Colonic mucosa (tissue), 4 donors: ENCODE data around the gene SCNN1G. TPM values are rescaled to one million over a fixed set of nuclear protein-coding genes. Genes with fewer than 3 reads are reported as not detected.
"Not testable (repeated sequence)": the region's sequence is repeated elsewhere in the genome, so short reads cannot be mapped to it uniquely, and the experiment has no call there.

Experiments
- DNase-seq: peaks from one replicate; pipeline ENCODE4 v3.0.0-alpha.2; 2020
- H3K27ac ChIP-seq: fragments of 200-600 bp; one replicate; pipeline ENCODE4 v1.8.0; 2021
- H3K27me3 ChIP-seq: fragments of 200-600 bp; one replicate; pipeline ENCODE4 v1.8.0; 2021
- H3K36me3 ChIP-seq: fragments of 200-600 bp; one replicate; pipeline ENCODE4 v1.8.0; 2021
- H3K4me1 ChIP-seq: fragments of 200-600 bp; one replicate; pipeline ENCODE4 v1.8.0; 2021; ENCODE audit warnings: mild to moderate bottlenecking
- H3K4me3 ChIP-seq: fragments of 200-600 bp; one replicate; pipeline ENCODE4 v1.8.0; 2021
- H3K9ac ChIP-seq, 2 donors: one replicate each; pipeline ENCODE4 v1.7.0; 2013; ENCODE audit warnings: control low read depth in 2 of 2, low read depth in 2 of 2, low read length in 2 of 2
- H3K9me3 ChIP-seq: fragments of 200-600 bp; one replicate; pipeline ENCODE4 v1.8.0; 2021
- CTCF ChIP-seq: fragments of 200-600 bp; IDR thresholded peaks from one replicate; pipeline ENCODE4 v1.8.0; 2022; ENCODE audit warnings: antibody characterized with exemption, mild to moderate bottlenecking
- intact Hi-C: fragments of 100-400 bp; cut with DNase I; formaldehyde crosslinking; loops from one replicate; pipeline ENCODE4 v1.14.1; 2022
- total RNA-seq, 2 donors: library from RNA; stranded (reverse); fragmentation: NEBNext Ultra II Directional in 1 of 2; extraction: Animal tissue kit (Norgen Biotek cat#: 25700) in 1 of 2; gene quantifications; one replicate each; pipeline ENCODE4 v1.2.1, GENCODE V29; 2021
- donor health status: healthy.
- donor health status: DM: no; HTN: no; CAD: no.
- donor health status: DM: no; HTN: no; CAD: no.

The SCNN1G gene
- total RNA-seq, 2 donors from 2014 or later: 2.0 to 3.4 TPM

DNA sequence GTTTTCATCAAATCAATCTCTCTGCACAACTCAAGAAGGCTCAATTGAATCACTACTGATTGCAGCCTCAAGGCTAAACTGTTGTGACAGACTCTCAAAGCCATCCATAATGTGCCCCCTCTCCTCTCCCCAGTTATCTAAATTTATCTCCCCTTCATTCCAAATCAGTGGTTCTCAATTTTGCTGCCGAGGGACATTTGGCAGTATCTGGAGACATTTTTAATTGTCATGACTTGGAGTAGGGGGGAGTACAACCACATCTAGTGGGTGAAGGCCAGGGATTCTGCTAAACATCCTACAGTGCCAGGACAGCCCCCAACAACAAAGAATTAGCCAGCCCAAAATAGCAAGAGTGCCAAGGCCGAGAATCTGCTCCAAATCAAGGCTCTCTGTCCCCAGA, 42.4 kb upstream of the SCNN1G start:
- Histone ChIP-seq H3K27ac (no peak overlapping the region), H3K4me1 (peaks cover 8% of the 10 kb centered on the region)

GRCh38 chr16:23141033-23141432, 41.5 kb upstream of the SCNN1G start:
- no peak for TF ChIP-seq CTCF

More for the DNA sequence above, 42.4 kb upstream of the SCNN1G start:
- Histone ChIP-seq H3K4me3 (no peak overlapping the region), H3K9me3 (no peaks in the 10 kb centered on the region), H3K9ac (no peak overlapping the region), H3K27me3 (no peaks in the 10 kb centered on the region), H3K36me3 (no peaks in the 10 kb centered on the region)
- TF ChIP-seq CTCF: no peak
- DNase-seq: no peak
- intact Hi-C loops: no loop called here

GRCh38 chr16:23141500-23141899, 41.0 kb upstream of the SCNN1G start:
- no peaks in the 10 kb centered on the region for H3K36me3 ChIP-seq
- H3K27me3 ChIP-seq: no peaks in the 10 kb centered on the region
- H3K9ac ChIP-seq: no peak overlapping the region
- no peak overlapping the region for H3K27ac ChIP-seq
- peaks cover 8% of the 10 kb centered on the region for H3K4me1 ChIP-seq
- DNase-seq: no peak
- no peak overlapping the region for H3K4me3 ChIP-seq
- H3K9me3 ChIP-seq: no peaks in the 10 kb centered on the region
- intact Hi-C loops: no loop called here
- TF ChIP-seq CTCF: no peak

More at GRCh38 chr16:23141033-23141432, 41.5 kb upstream of the SCNN1G start:
- intact Hi-C loops: no loop called here
- no peaks in the 10 kb centered on the region for H3K9me3 ChIP-seq
- no peak overlapping the region for H3K27ac ChIP-seq
- H3K4me1 ChIP-seq: peaks cover 8% of the 10 kb centered on the region
- no peaks in the 10 kb centered on the region for H3K27me3 ChIP-seq
- no peak for DNase-seq
- no peak overlapping the region for H3K4me3 ChIP-seq
- H3K9ac ChIP-seq: no peak overlapping the region
- H3K36me3 ChIP-seq: no peaks in the 10 kb centered on the region

GRCh38 chr16:23141959-23142740, 40.4 kb upstream of the SCNN1G start:
- no peaks in the 10 kb centered on the region for H3K27me3 ChIP-seq
- H3K27ac ChIP-seq: no peak overlapping the region
- intact Hi-C loops: no loop called here
- no peaks in the 10 kb centered on the region for H3K36me3 ChIP-seq
- H3K4me1 ChIP-seq: peaks cover 8% of the 10 kb centered on the region
- H3K4me3 ChIP-seq: no peak overlapping the region
- H3K9me3 ChIP-seq: no peaks in the 10 kb centered on the region
- no peak for TF ChIP-seq CTCF
- H3K9ac ChIP-seq: no peak overlapping the region
- no peak for DNase-seq

- Histone ChIP-seq H3K27ac (no peak overlapping the region), H3K9me3 (no peaks in the 10 kb centered on the region), H3K9ac (no peak overlapping the region), H3K4me1 (peaks cover 11% of the 10 kb centered on the region), H3K27me3 (no peaks in the 10 kb centered on the region), H3K4me3 (no peak overlapping the region), H3K36me3 (no peaks in the 10 kb centered on the region)
- intact Hi-C loops: no loop called here
- DNase-seq: no peak
- no peak for TF ChIP-seq CTCF
These were observed 39.2 kb upstream of the SCNN1G start for GRCh38 chr16:23143391-23143790.

DNA sequence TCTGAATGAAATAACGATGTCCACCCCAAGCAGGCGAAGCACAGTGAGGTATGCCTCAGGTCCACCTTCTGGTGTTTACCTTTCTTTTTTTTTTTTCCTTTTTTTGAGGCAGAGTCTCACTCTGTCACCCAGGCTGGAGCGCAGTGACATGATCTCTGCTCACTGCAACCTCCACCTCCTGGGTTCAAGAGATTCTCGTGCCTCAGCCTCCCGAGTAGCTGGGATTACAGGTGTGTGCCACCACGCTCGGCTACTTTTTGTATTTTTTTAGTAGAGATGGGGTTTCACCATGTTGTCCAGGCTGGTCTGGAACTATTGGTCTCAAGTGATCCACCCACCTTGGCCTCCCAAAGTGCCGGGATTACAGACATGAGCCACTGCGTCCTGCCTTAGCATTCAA, 38.2 kb upstream of the SCNN1G start:
- peaks cover 12% of the 10 kb centered on the region for H3K4me1 ChIP-seq
- H3K27me3 ChIP-seq, H3K27ac ChIP-seq, H3K4me3 ChIP-seq, DNase-seq, intact Hi-C loops, H3K9ac ChIP-seq, H3K9me3 ChIP-seq, H3K36me3 ChIP-seq: not testable (repeated sequence)
